Heart left ventricle (tissue), 16 donors: ENCODE measurements around the gene EMX1. TPM values are rescaled to one million over a fixed set of nuclear protein-coding genes. Genes with fewer than 3 reads are reported as not detected.
A peak's percentile ranks its signal among the peaks of the same experiment; 100 is the strongest.

Experiments used
- ATAC-seq, 4 donors: fragments of 200-7000 bp; cut with Tn5 transposase; one replicate each; pipeline ENCODE4 v1.9.1; 2020 to 2022; ENCODE audit warnings: moderate library complexity in 4 of 4, mild to moderate bottlenecking in 3 of 4, moderate number of reproducible peaks in 1 of 4
- DNase-seq, 5 donors: peaks; one replicate each; pipeline ENCODE4 v3.0.0-alpha.2; 2020
- H3K27ac ChIP-seq, 12 donors: fragments of 200-600 bp; sonication (generic) in 4 of 12; one replicate each; pipeline versions ENCODE4 v1.5.0 to v1.8.0; 2016 to 2022; ENCODE audit warnings: mild to moderate bottlenecking in 2 of 12
- H3K27me3 ChIP-seq, 9 donors: fragments of 200-600 bp; sonication (generic) in 2 of 9; one replicate each; pipeline versions ENCODE4 v1.5.1 to v1.8.0; 2016 to 2022; ENCODE audit warnings: mild to moderate bottlenecking in 3 of 9
- H3K36me3 ChIP-seq, 9 donors: fragments of 200-600 bp; sonication (generic) in 2 of 9; one replicate each; pipeline versions ENCODE4 v1.5.0 to v1.8.0; 2018 to 2022; ENCODE audit warnings: mild to moderate bottlenecking in 2 of 9
- H3K4me1 ChIP-seq, 12 donors: fragments of 200-600 bp; sonication (generic) in 4 of 12; one replicate each; pipeline versions ENCODE4 v1.5.0 to v1.8.0; 2016 to 2022; ENCODE audit warnings: mild to moderate bottlenecking in 3 of 12
- H3K4me3 ChIP-seq, 12 donors: fragments of 200-600 bp; sonication (generic) in 4 of 12; one replicate each; pipeline versions ENCODE4 v1.5.0 to v1.8.0; 2017 to 2022; ENCODE audit warnings: mild to moderate bottlenecking in 9 of 12, moderate library complexity in 4 of 12
- H3K9me3 ChIP-seq, 12 donors: fragments of 200-600 bp; sonication (generic) in 4 of 12; one replicate each; pipeline versions ENCODE4 v1.5.0 to v1.8.0; 2016 to 2022; ENCODE audit warnings: mild to moderate bottlenecking in 1 of 12
- CTCF ChIP-seq, 12 donors: fragments of 200-600 bp; sonication (generic) in 4 of 12; IDR thresholded peaks; one replicate each; pipeline versions ENCODE4 v1.5.0 to v1.8.0; 2018 to 2022; ENCODE audit warnings: antibody characterized with exemption in 12 of 12, mild to moderate bottlenecking in 5 of 12
- POLR2A ChIP-seq, 2 donors: fragments of 450-650 bp; IDR thresholded peaks; one replicate each; pipeline ENCODE4 v1.6.1; 2017; ENCODE audit warnings: antibody characterized with exemption in 2 of 2, mild to moderate bottlenecking in 2 of 2, moderate library complexity in 2 of 2
- WGBS, 4 donors: extraction: QIAGEN DNeasy Blood & Tissue Kit in 2 of 4; methylation state at CpG; one replicate each; pipeline versions ENCODE4 v1.1.5 to v1.1.7; 2013 to 2018; 5-methylcytosine and 5-hydroxymethylcytosine counted together
- intact Hi-C, 10 donors: fragments of 100-400 bp; cut with DNase I; formaldehyde crosslinking; loops; one replicate each; pipeline versions ENCODE4 v1.11.1 to v1.14.2; 2022
- polyA plus RNA-seq, 2 donors: library from polyadenylated mRNA; stranded (reverse); fragments of 200-250 nt; gene quantifications; one replicate each; pipeline ENCODE4 v1.2.3, GENCODE V29; 2013
- total RNA-seq, 9 donors: library from RNA; depleted of rRNA in 2 of 9; stranded (reverse); fragments of >200 nt in 2 of 9; fragmentation: NEBNext Ultra II Directional in 3 of 9; extraction: Animal tissue kit (Norgen Biotek cat#: 25700) in 3 of 9; gene quantifications; one replicate each; pipeline versions ENCODE4 v1.1.0 to v1.2.4, GENCODE V29; 2016 to 2023
- donor health status: ischemic (EF 13 %, LVEDD 7.1; RV severe dilation, severe dysfunction).
- donor health status: healthy with polysubstance abuse.
- donor health status: DM: no; HTN: yes; CAD: no.
- donor health status: DM: no; HTN: no; CAD: no.
- donor health status: ischemic (EF 25% LVEDD 6.9; RV normal size, moderate dysfunction).
- donor health status: ischemic (EF 25% LVEDD 5.7; RV mildly dilated, moderate dysfunction).
- donor health status: healthy.
- donor health status: DM: yes; HTN: yes; CAD: no.
- donor health status: ischemic (EF 35%, LVEDD 5.7; RV mildly dilated, moderate dysfunction).
- donor health status: nonischemic (EF 11% LVEDD 7.7; RV severe dilation, severe dysfunction).
- donor health status: DM: yes; HTN: yes; CAD: no.
- donor health status: PGD.
- donor health status: ischemic (EF 29% LVEDD 5.4; RV normal size, mild dysfunction).
- donor health status: nonischemic (EF 23%, LVEDD 6.1; RV moderate dilation, normal function).

EMX1 gene
- total and polyA plus RNA-seq, 11 donors, result not detected

GRCh38 chr2:72942881-72943418 lies 25.6 kb downstream of the EMX1 start:
- intact Hi-C loops, result no loop called here
- TF ChIP-seq CTCF (IDR thresholded peaks at IDR 0.05) (no peak), POLR2A (IDR thresholded peaks at IDR 0.05) (no peak)
- H3K9me3 ChIP-seq, result no peaks in the 10 kb centered on the region
- 93 to 99% (median 97%) methylated on average over 7 to 8 of the region's 8 CpGs for WGBS, 4 donors
- no peak overlapping the region for H3K4me3 ChIP-seq
- ATAC-seq (no peak), DNase-seq (peak in 1 of 5 donors; percentile 10)
- no peaks in the 10 kb centered on the region for H3K4me1 ChIP-seq
- H3K27ac ChIP-seq, result no peak overlapping the region
- no peaks in the 10 kb centered on the region for H3K27me3 ChIP-seq
- H3K36me3 ChIP-seq, result peaks cover 0 to 12% (median 0%) of the 10 kb centered on the region in 9 donors

- Histone ChIP-seq H3K9me3 (no peaks in the 10 kb centered on the region), H3K4me1 (no peaks in the 10 kb centered on the region), H3K27me3 (no peaks in the 10 kb centered on the region), H3K27ac (no peak overlapping the region), H3K4me3 (no peak overlapping the region), H3K36me3 (peaks cover 0 to 12% (median 0%) of the 10 kb centered on the region in 9 donors)
- DNase-seq (no peak), ATAC-seq (no peak)
- intact Hi-C loops, result no loop called here
- WGBS, 4 donors, result 82 to 100% (median 94%) methylated on average over 3 to 7 of the region's 7 CpGs
- no peak for TF ChIP-seq POLR2A (IDR thresholded peaks at IDR 0.05)
Measured at GRCh38 chr2:72943540-72944395, 26.4 kb downstream of the EMX1 start.

GRCh38 chr2:72944804-72945449 lies 27.6 kb downstream of the EMX1 start:
- Histone ChIP-seq H3K4me1 (no peaks in the 10 kb centered on the region), H3K27me3 (no peaks in the 10 kb centered on the region), H3K27ac (no peak overlapping the region), H3K4me3 (no peak overlapping the region), H3K36me3 (peaks cover 0 to 12% (median 0%) of the 10 kb centered on the region in 9 donors), H3K9me3 (no peaks in the 10 kb centered on the region)
- DNase-seq (peak in 1 of 5 donors; percentile 26), ATAC-seq (no peak)
- intact Hi-C loops, result no loop called here
- 94 to 96% (median 94%) methylated on average over 16 of the region's 16 CpGs for WGBS, 4 donors
- TF ChIP-seq POLR2A (IDR thresholded peaks at IDR 0.05) (no peak), CTCF (IDR thresholded peaks at IDR 0.05) (no peak)

- Histone ChIP-seq H3K4me3 (no peak overlapping the region), H3K36me3 (peaks cover 0 to 12% (median 0%) of the 10 kb centered on the region in 9 donors), H3K4me1 (no peaks in the 10 kb centered on the region), H3K9me3 (no peaks in the 10 kb centered on the region), H3K27me3 (no peaks in the 10 kb centered on the region), H3K27ac (no peak overlapping the region)
- DNase-seq, result no peak
- intact Hi-C loops, result no loop called here
- 95 to 98% (median 96%) methylated on average over 9 of the region's 9 CpGs for WGBS, 4 donors
- no peak for TF ChIP-seq POLR2A (IDR thresholded peaks at IDR 0.05)
- no peak for TF ChIP-seq CTCF (IDR thresholded peaks at IDR 0.05)
- no peak for ATAC-seq
Measured at GRCh38 chr2:72945450-72946019, 28.2 kb downstream of the EMX1 start.
